Measurements from ENCODE around the gene COX4I1.

COX4I1 gene

DNA sequence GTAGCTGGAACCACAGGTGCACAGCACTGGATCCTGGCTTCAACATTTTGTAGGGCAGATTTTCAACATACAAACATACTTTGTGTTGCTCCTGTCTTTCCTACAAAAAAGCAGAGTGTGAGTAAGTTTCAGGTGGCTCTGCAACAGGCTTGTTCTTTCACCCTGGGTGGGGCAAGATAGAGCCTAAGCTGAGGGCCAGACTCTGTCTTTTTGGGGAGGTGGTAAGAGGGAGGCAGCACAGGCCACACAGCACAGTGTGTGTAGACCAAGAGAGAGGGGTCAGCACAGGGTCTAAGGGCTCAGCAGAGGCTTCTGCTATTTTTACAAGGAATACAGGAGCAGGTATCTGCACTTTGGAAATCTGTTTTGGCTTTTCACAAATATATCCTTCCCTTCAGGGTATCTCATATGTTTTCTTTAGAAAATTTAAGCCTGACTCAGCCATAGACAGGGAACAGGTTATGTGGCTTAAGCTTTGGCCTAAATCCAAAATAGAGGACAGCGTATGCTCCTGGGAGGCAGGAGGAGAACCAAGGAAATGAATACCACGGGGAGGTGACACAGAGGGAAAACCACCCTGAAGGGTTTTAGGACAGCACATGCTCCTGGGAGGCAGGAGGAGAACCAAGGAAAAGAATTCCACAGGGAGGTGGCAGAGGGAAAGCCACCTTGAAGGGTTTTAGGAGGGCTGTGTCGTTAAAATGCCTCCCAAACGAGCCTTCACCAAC is 21.7 kb upstream of the COX4I1 start:
- TF ChIP-seq, protein P1, sequence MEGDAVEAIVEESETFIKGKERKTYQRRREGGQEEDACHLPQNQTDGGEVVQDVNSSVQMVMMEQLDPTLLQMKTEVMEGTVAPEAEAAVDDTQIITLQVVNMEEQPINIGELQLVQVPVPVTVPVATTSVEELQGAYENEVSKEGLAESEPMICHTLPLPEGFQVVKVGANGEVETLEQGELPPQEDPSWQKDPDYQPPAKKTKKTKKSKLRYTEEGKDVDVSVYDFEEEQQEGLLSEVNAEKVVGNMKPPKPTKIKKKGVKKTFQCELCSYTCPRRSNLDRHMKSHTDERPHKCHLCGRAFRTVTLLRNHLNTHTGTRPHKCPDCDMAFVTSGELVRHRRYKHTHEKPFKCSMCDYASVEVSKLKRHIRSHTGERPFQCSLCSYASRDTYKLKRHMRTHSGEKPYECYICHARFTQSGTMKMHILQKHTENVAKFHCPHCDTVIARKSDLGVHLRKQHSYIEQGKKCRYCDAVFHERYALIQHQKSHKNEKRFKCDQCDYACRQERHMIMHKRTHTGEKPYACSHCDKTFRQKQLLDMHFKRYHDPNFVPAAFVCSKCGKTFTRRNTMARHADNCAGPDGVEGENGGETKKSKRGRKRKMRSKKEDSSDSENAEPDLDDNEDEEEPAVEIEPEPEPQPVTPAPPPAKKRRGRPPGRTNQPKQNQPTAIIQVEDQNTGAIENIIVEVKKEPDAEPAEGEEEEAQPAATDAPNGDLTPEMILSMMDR (IDR thresholded peaks at IDR 0.05; ENCODE audit: borderline replicate concordance, control extremely low read depth, extremely low read depth, insufficient read depth, missing control alignments): no peak
- no peak for DNase-seq (ENCODE audit: low spot score)
- in situ Hi-C loops (cut with MboI; ENCODE audit: low sequenced_read_pairs, unreplicated experiment): no loop called here

DNA sequence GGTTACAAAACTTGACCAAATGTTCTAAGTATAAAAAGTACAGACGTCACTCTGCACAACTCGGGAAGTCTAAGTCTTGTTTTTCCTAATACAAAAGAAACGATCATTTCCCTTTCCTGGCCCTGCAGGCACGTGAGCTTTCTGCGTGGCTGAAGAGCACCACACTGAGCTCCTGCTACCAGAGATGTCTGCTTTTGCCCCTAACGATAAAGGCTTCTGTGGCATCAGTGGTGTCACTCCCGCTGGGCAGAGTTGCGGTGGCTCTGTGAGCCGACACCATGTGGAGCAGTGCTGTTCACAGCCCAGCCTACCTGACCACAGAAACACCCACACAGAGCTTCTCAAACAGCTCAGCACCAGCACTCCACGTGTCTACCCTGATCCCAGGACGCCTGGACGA is 20.6 kb upstream of the COX4I1 start:
- DNase-seq (ENCODE audit: low spot score): no peak
- in situ Hi-C loops (cut with MboI; ENCODE audit: low sequenced_read_pairs, unreplicated experiment): no loop called here
- TF ChIP-seq, protein P1 (IDR thresholded peaks at IDR 0.05; ENCODE audit: borderline replicate concordance, control extremely low read depth, extremely low read depth, insufficient read depth, missing control alignments): no peak

DNA sequence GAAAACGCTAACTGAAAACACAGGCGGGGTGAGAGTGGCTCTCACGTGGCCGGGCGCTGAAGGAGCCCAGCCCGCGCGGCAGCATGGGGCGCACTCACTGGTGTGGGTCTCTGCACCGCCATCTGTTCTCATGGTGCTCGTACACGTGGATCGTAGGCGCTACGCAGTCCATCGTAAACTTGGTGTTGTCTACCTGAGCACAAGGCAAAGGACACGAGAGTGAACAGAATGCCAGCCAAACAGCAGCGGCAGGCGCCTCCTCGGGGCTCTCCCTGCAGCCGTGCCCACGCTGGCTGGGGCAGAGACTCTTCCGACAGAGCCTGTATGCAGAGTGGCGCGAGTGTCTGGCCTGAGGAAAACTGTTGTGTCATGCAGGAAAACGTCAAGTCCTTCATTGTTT is 19.2 kb upstream of the COX4I1 start:
- in situ Hi-C loops (cut with MboI; ENCODE audit: low sequenced_read_pairs, unreplicated experiment): no loop called here
- DNase-seq (ENCODE audit: low spot score): no peak
- TF ChIP-seq, protein P1 (IDR thresholded peaks at IDR 0.05; ENCODE audit: borderline replicate concordance, control extremely low read depth, extremely low read depth, insufficient read depth, missing control alignments): no peak

DNA sequence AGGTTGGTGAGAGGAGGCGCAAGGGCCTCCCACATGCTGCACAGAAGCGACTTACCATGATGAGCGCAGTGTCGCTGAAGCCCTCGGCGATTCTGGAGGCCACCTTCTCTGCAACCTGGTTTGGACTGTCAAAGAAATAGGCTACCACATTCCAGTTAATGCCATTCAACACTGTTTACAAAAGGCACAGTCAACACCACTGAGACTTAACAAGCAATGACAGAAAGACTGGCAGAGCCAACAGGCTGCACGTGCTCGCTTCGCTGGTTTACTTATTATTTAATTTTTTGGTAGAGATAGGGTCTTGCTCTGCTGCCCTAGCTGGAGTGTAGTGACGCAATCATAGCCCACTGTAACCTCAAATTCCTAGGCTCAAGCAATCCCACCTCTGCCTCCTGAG is 18.3 kb upstream of the COX4I1 start:
- DNase-seq (ENCODE audit: low spot score): no peak
- in situ Hi-C loops (cut with MboI; ENCODE audit: low sequenced_read_pairs, unreplicated experiment): no loop called here
- TF ChIP-seq, protein P1 (IDR thresholded peaks at IDR 0.05; ENCODE audit: borderline replicate concordance, control extremely low read depth, extremely low read depth, insufficient read depth, missing control alignments): no peak

DNA sequence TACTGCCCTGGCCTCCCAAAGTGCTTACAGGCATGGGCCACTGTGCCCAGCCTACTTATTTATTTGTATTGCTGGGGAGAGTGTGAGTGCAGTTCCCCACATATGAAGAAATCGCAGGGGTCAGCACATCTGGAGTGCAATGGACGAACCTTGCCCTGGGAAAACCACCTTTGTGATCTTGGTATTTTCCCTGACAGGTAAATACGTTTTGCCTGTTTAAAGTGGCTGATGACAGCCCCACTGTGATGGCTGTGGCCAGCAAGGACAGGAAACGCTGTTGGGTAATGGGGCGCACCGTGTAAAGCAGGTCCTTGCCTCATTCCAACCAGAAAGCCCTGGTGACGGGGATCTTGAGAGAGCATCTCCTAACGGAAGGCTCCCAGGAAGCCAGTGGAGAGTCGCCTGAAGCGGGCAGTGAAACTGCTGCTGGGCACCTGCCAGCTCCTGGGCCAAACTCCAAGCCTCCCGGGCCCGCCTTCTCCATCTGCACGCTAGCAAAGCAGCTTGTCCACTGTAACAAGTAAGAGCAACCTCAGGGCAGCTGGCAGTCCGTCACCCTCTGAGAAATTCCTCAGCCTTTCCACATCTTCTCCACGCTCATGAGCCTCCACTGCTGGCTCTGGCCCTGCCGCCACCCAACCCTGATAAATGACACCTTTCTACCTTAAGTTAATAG is 17.7 kb upstream of the COX4I1 start:
- TF ChIP-seq, protein P1 (IDR thresholded peaks at IDR 0.05; ENCODE audit: borderline replicate concordance, control extremely low read depth, extremely low read depth, insufficient read depth, missing control alignments): no peak
- in situ Hi-C loops (cut with MboI; ENCODE audit: low sequenced_read_pairs, unreplicated experiment): no loop called here
- no peak for DNase-seq (ENCODE audit: low spot score)

GRCh38 chr16:85782451-85782850 is 17.0 kb upstream of the COX4I1 start:
- TF ChIP-seq, protein P1 (IDR thresholded peaks at IDR 0.05; ENCODE audit: borderline replicate concordance, control extremely low read depth, extremely low read depth, insufficient read depth, missing control alignments): no peak
- no peak for DNase-seq (ENCODE audit: low spot score)
- in situ Hi-C loops (cut with MboI; ENCODE audit: low sequenced_read_pairs, unreplicated experiment): no loop called here

Data from GM13976 (cell line).